HEK293 (cell line): ENCODE measurements around the gene IRX6.

Source experiments
- BCL11A ChIP-seq: fragments of 450-650 bp; formaldehyde crosslinking; IDR thresholded peaks from 2 replicates; pipeline ENCODE4 v1.5.1; 2016; ENCODE audit warnings: low read depth, missing biosample characterization, missing genetic modification characterization
- CTCF ChIP-seq: fragments of 450-650 bp; formaldehyde crosslinking; IDR thresholded peaks from 2 replicates; pipeline ENCODE4 v1.5.1; 2016; ENCODE audit warnings: missing biosample characterization, missing genetic modification characterization
- GLI4 ChIP-seq: fragments of 450-650 bp; formaldehyde crosslinking; IDR thresholded peaks from 2 replicates; pipeline ENCODE4 v1.5.1; 2016; ENCODE audit warnings: missing biosample characterization, missing genetic modification characterization
- HOXD13 ChIP-seq: sonication (generic); formaldehyde crosslinking; IDR thresholded peaks from 2 replicates; pipeline ENCODE4 v1.8.0; 2022; ENCODE audit warnings: missing genetic modification reagents, borderline replicate concordance
- ZNF629 ChIP-seq: fragments of 450-650 bp; formaldehyde crosslinking; IDR thresholded peaks from 2 replicates; pipeline ENCODE4 v1.5.1; 2017; ENCODE audit warnings: missing biosample characterization, missing genetic modification characterization
- ZXDB ChIP-seq: fragments of 450-650 bp; formaldehyde crosslinking; IDR thresholded peaks from 2 replicates; pipeline ENCODE4 v1.5.1; 2016; ENCODE audit warnings: missing biosample characterization, missing genetic modification characterization

GRCh38 chr16:55275167-55275566, 48.8 kb upstream of the IRX6 start:
- no peak for TF ChIP-seq ZNF629
- TF ChIP-seq CTCF (tag by site-specific recombination) = no peak
- no peak for TF ChIP-seq HOXD13 (CRISPR knock-in tag)
- no peak for TF ChIP-seq GLI4 (tag by site-specific recombination)
- TF ChIP-seq BCL11A (tag by site-specific recombination) = no peak
- TF ChIP-seq ZXDB (tag by site-specific recombination) = no peak
